CD14-positive monocyte (primary cell): ENCODE results near the gene KLF9. TPM values are rescaled to one million over a fixed set of nuclear protein-coding genes. Genes with fewer than 3 reads are reported as not detected.

Experiments
- DNase-seq, 3 donors: peaks; one replicate each; pipeline ENCODE4 v3.0.0-alpha.2; 2011 to 2022
- H2AFZ ChIP-seq: 2 replicates; pipeline ENCODE4 v1.6.0; 2012; ENCODE audit warnings: mild to moderate bottlenecking, low read depth, low read length, inconsistent platforms; ENCODE audit not compliant: insufficient read depth, poor library complexity, severe bottlenecking
- H3K27ac ChIP-seq, 2 donors: 1 replicate in 1 of 2; 2 replicates in 1 of 2; pipeline ENCODE4 v1.5.1; 2012 to 2013; ENCODE audit warnings: low read length in 2 of 2, control low read depth in 1 of 2, inconsistent platforms in 1 of 2, low read depth in 1 of 2, mild to moderate bottlenecking in 1 of 2
- H3K27me3 ChIP-seq, 2 donors: one replicate each; pipeline versions ENCODE4 v1.6.0 to v1.6.1; 2011 to 2013; ENCODE audit warnings: low read length in 2 of 2; ENCODE audit not compliant: control insufficient read depth in 2 of 2, insufficient read depth in 2 of 2
- H3K36me3 ChIP-seq, 2 donors: replicated peaks in 1 of 2; 1 replicate in 1 of 2; 2 replicates in 1 of 2; pipeline versions ENCODE4 v1.5.1 to v1.6.1; 2012 to 2013; ENCODE audit warnings: low read length in 2 of 2, control low read depth in 1 of 2, inconsistent platforms in 1 of 2, mild to moderate bottlenecking in 1 of 2; ENCODE audit not compliant: insufficient read depth in 2 of 2, control insufficient read depth in 1 of 2
- H3K4me1 ChIP-seq, 2 donors: 1 replicate in 1 of 2; 2 replicates in 1 of 2; pipeline versions ENCODE4 v1.5.1 to v1.6.1; 2012 to 2013; ENCODE audit warnings: low read length in 2 of 2, control low read depth in 1 of 2, inconsistent platforms in 1 of 2, mild to moderate bottlenecking in 1 of 2, moderate library complexity in 1 of 2; ENCODE audit not compliant: insufficient read depth in 2 of 2, control insufficient read depth in 1 of 2
- H3K4me2 ChIP-seq: replicated peaks from 2 replicates; pipeline ENCODE3; 2012; ENCODE audit warnings: low read length, moderate library complexity, mild to moderate bottlenecking; ENCODE audit not compliant: poor library complexity, severe bottlenecking; ENCODE audit errors: extremely low read depth
- H3K4me3 ChIP-seq, 3 experiments: fragments of 200-600 bp in 1 of 3; sonication (generic) in 1 of 3; replicated peaks in 1 of 3; 1 replicate in 2 of 3; 2 replicates in 1 of 3; pipeline ENCODE4 v1.5.1; 2011 to 2013; ENCODE audit warnings: low read length in 3 of 3, mild to moderate bottlenecking in 3 of 3, control low read depth in 2 of 3, low read depth in 2 of 3, inconsistent platforms in 1 of 3, moderate library complexity in 1 of 3
- H3K79me2 ChIP-seq: 2 replicates; pipeline ENCODE4 v1.6.0; 2012; ENCODE audit warnings: mild to moderate bottlenecking, control low read depth, inconsistent platforms, low read length, moderate library complexity; ENCODE audit not compliant: insufficient read depth
- H3K9ac ChIP-seq: 2 replicates; pipeline ENCODE4 v1.6.0; 2017; ENCODE audit warnings: low read length, mild to moderate bottlenecking; ENCODE audit not compliant: insufficient read depth, poor library complexity, severe bottlenecking
- H3K9me3 ChIP-seq, 2 donors: replicated peaks in 1 of 2; 1 replicate in 1 of 2; 2 replicates in 1 of 2; pipeline versions ENCODE4 v1.5.1 to v1.6.1; 2012 to 2013; ENCODE audit warnings: low read length in 2 of 2, control low read depth in 1 of 2; ENCODE audit not compliant: control insufficient read depth in 1 of 2, insufficient read depth in 1 of 2
- H4K20me1 ChIP-seq: 2 replicates; pipeline ENCODE4 v1.6.0; 2012; ENCODE audit warnings: mild to moderate bottlenecking, low read length, control low read depth, moderate library complexity; ENCODE audit not compliant: insufficient read depth
- H3K27ac Mint-ChIP-seq, 7 donors: one replicate each; pipeline ENCODE4 v1.8.0; 2020; ENCODE audit warnings: mild to moderate bottlenecking in 7 of 7, mixed read lengths in 7 of 7, moderate library complexity in 6 of 7, inconsistent platforms in 2 of 7
- H3K27me3 Mint-ChIP-seq, 3 donors: one replicate each; pipeline ENCODE4 v1.8.0; 2021 to 2022; ENCODE audit warnings: low read depth in 3 of 3, mild to moderate bottlenecking in 3 of 3, mixed read lengths in 3 of 3, moderate library complexity in 3 of 3, inconsistent platforms in 1 of 3
- H3K36me3 Mint-ChIP-seq, 2 donors: one replicate each; pipeline ENCODE4 v1.8.0; 2020; ENCODE audit warnings: mixed read lengths in 2 of 2, inconsistent platforms in 1 of 2, mild to moderate bottlenecking in 1 of 2
- H3K4me1 Mint-ChIP-seq: one replicate; pipeline ENCODE4 v1.8.0; 2020; ENCODE audit warnings: mild to moderate bottlenecking, mixed read lengths
- H3K4me3 Mint-ChIP-seq, 2 donors: one replicate each; pipeline ENCODE4 v1.8.0; 2020; ENCODE audit warnings: mild to moderate bottlenecking in 2 of 2, mixed read lengths in 2 of 2, moderate library complexity in 1 of 2
- H3K9me3 Mint-ChIP-seq, 7 donors: one replicate each; pipeline ENCODE4 v1.8.0; 2020 to 2022; ENCODE audit warnings: mixed read lengths in 7 of 7, mild to moderate bottlenecking in 6 of 7, moderate library complexity in 6 of 7, inconsistent platforms in 2 of 7
- CTCF ChIP-seq: fragments of 200-600 bp; IDR thresholded peaks from one replicate; pipeline ENCODE4 v1.8.0; 2022; ENCODE audit warnings: antibody characterized with exemption, mild to moderate bottlenecking
- intact Hi-C, 2 donors: fragments of 100-400 bp; cut with micrococcal nuclease; formaldehyde crosslinking; loops; one replicate each; pipeline versions ENCODE4 v1.15.0 to v1.15.1; 2023
- polyA plus RNA-seq, 3 donors: library from polyadenylated mRNA; depleted of rRNA in 1 of 3; unstranded in 2 of 3; stranded (reverse) in 1 of 3; fragments of 300-500 nt in 2 of 3; fragments of >200 nt in 1 of 3; fragmentation: Illumina TruSeq in 2 of 3; gene quantifications; 1 replicate in 2 of 3; 2 replicates in 1 of 3; pipeline ENCODE4 v1.2.3, GENCODE V29; 2012 to 2021

The KLF9 gene
- polyA plus RNA-seq, 3 donors: 0.18 to 26.1 (median 0.72) TPM

GRCh38 chr9:70462300-70462699 is 47.8 kb upstream of the KLF9 start:
- Mint-ChIP-seq H3K4me3 (no peak overlapping the region), H3K27ac (no peak overlapping the region), H3K9me3 (peaks cover 0 to 3% (median 0%) of the 10 kb centered on the region in 7 donors), H3K4me1 (peaks cover 6% of the 10 kb centered on the region), H3K36me3 (peaks cover 0 to under 1% of the 10 kb centered on the region in 2 donors), H3K27me3 (peaks cover 0 to 3% (median 2%) of the 10 kb centered on the region in 3 donors)
- Histone ChIP-seq H4K20me1 (no peaks in the 10 kb centered on the region), H3K36me3 (no peaks in the 10 kb centered on the region), H3K27me3 (no peaks in the 10 kb centered on the region), H3K9me3 (no peaks in the 10 kb centered on the region), H3K9ac (no peak overlapping the region), H3K4me2 (no peak overlapping the region), H2AFZ (no peak overlapping the region), H3K79me2 (no peaks in the 10 kb centered on the region), H3K27ac (no peak overlapping the region), H3K4me1 (peaks cover 0 to 5% of the 10 kb centered on the region in 2 donors), H3K4me3 (no peak overlapping the region)
- no peak for TF ChIP-seq CTCF
- intact Hi-C loops: no loop called here
- no peak for DNase-seq

- H2AFZ ChIP-seq: no peak overlapping the region
- H3K36me3 ChIP-seq: no peaks in the 10 kb centered on the region
- H4K20me1 ChIP-seq: no peaks in the 10 kb centered on the region
- H3K4me3 ChIP-seq: no peak overlapping the region
- no peaks in the 10 kb centered on the region for H3K27me3 ChIP-seq
- no peak for DNase-seq
- no peaks in the 10 kb centered on the region for H3K79me2 ChIP-seq
- H3K27me3 Mint-ChIP-seq: peaks cover 0 to 2% (median 2%) of the 10 kb centered on the region in 3 donors
- no peak overlapping the region for H3K4me2 ChIP-seq
- intact Hi-C loops: no loop called here
- no peaks in the 10 kb centered on the region for H3K4me1 Mint-ChIP-seq
- no peak for TF ChIP-seq CTCF
- no peak overlapping the region for H3K4me3 Mint-ChIP-seq
- H3K27ac Mint-ChIP-seq: no peak overlapping the region
- no peaks in the 10 kb centered on the region for H3K36me3 Mint-ChIP-seq
- H3K9ac ChIP-seq: no peak overlapping the region
- H3K9me3 Mint-ChIP-seq: peaks cover 0 to 3% (median 0%) of the 10 kb centered on the region in 7 donors
- no peaks in the 10 kb centered on the region for H3K9me3 ChIP-seq
- H3K27ac ChIP-seq: no peak overlapping the region
- H3K4me1 ChIP-seq: no peaks in the 10 kb centered on the region
These were observed 42.8 kb upstream of the KLF9 start for GRCh38 chr9:70457235-70457634.
